ENCODE data around the gene BAX. TPM values are rescaled to one million over a fixed set of nuclear protein-coding genes. Genes with fewer than 3 reads are reported as not detected.
A peak's percentile ranks its signal among the peaks of the same experiment; 100 is the strongest.

Gene BAX
- total RNA-seq, 1 donor from 2014 or later, result 111 TPM

- peaks cover 9% of the 10 kb centered on the region for H3K4me1 Mint-ChIP-seq
- ATAC-seq (ENCODE audit: low read depth), result no peak
- POLR2A ChIA-PET, result interaction anchor here (0.6 to 2.0 kb wide), 2 partner anchors 11 to 68 kb away, joined by 5 to 10 read pairs; partner anchors contain the start of genes GYS1 and RUVBL2
- H3K27me3 Mint-ChIP-seq, result no peaks in the 10 kb centered on the region
- TF ChIP-seq CTCF (IDR thresholded peaks at IDR 0.05), result no peak
- no peak overlapping the region for H3K27ac Mint-ChIP-seq
- no peak for DNase-seq
- peaks cover 51% of the 10 kb centered on the region for H3K36me3 Mint-ChIP-seq (ENCODE audit: low read depth)
- intact Hi-C loops (cut with micrococcal nuclease), result no loop called here
- no peaks in the 10 kb centered on the region for H3K9me3 Mint-ChIP-seq
- H3K4me3 Mint-ChIP-seq, result no peak overlapping the region
- CTCF ChIA-PET, result no interaction called here
Measured at GRCh38 chr19:48982280-48982679, 27.6 kb downstream of the BAX start.

GRCh38 chr19:48985711-48986110 lies 31.0 kb downstream of the BAX start:
- DNase-seq (no peak), ATAC-seq (ENCODE audit: low read depth) (no peak)
- no peaks in the 10 kb centered on the region for H3K27me3 Mint-ChIP-seq
- H3K9me3 Mint-ChIP-seq, result no peaks in the 10 kb centered on the region
- H3K36me3 Mint-ChIP-seq (ENCODE audit: low read depth), result peaks cover 58% of the 10 kb centered on the region
- peaks cover 7% of the 10 kb centered on the region for H3K4me1 Mint-ChIP-seq
- CTCF ChIA-PET, result no interaction called here
- POLR2A ChIA-PET, result no interaction called here
- H3K4me3 Mint-ChIP-seq, result no peak overlapping the region
- no peak overlapping the region for H3K27ac Mint-ChIP-seq
- intact Hi-C loops (cut with micrococcal nuclease), result no loop called here
- no peak for TF ChIP-seq CTCF (IDR thresholded peaks at IDR 0.05)

- intact Hi-C loops (cut with micrococcal nuclease), result no loop called here
- no peak for ATAC-seq (ENCODE audit: low read depth)
- Mint-ChIP-seq H3K27ac (no peak overlapping the region), H3K4me3 (no peak overlapping the region), H3K9me3 (no peaks in the 10 kb centered on the region), H3K36me3 (ENCODE audit: low read depth) (peaks cover 55% of the 10 kb centered on the region), H3K4me1 (peaks cover 9% of the 10 kb centered on the region), H3K27me3 (no peaks in the 10 kb centered on the region)
- ChIA-PET POLR2A (interaction anchor here (0.7 kb wide), 1 partner anchor 167 kb away, joined by 3 read pairs; no protein-coding TSS in a partner anchor), CTCF (interaction anchor here (1.2 kb wide), 1 partner anchor 14 kb away, joined by 3 read pairs; no protein-coding TSS in a partner anchor)
- TF ChIP-seq CTCF (IDR thresholded peaks at IDR 0.05), result no peak
- DNase-seq, result no peak
Measured at GRCh38 chr19:48986211-48986610, 31.5 kb downstream of the BAX start.

- CTCF ChIA-PET, result interaction anchor here (1.2 kb wide), 1 partner anchor 13 kb away, joined by 3 read pairs; no protein-coding TSS in a partner anchor
- POLR2A ChIA-PET, result interaction anchor here (0.5 to 0.6 kb wide), 2 partner anchors 11 to 109 kb away, joined by 5 to 8 read pairs; no protein-coding TSS in a partner anchor
- H3K9me3 Mint-ChIP-seq, result no peaks in the 10 kb centered on the region
- TF ChIP-seq CTCF (IDR thresholded peaks at IDR 0.05), result no peak
- no peak overlapping the region for H3K4me3 Mint-ChIP-seq
- H3K36me3 Mint-ChIP-seq (ENCODE audit: low read depth), result peaks cover 45% of the 10 kb centered on the region
- peaks cover 14% of the 10 kb centered on the region for H3K4me1 Mint-ChIP-seq
- DNase-seq (no peak), ATAC-seq (ENCODE audit: low read depth) (peak; percentile 13)
- no peak overlapping the region for H3K27ac Mint-ChIP-seq
- H3K27me3 Mint-ChIP-seq, result no peaks in the 10 kb centered on the region
- intact Hi-C loops (cut with micrococcal nuclease), result no loop called here
Measured at GRCh38 chr19:48987323-48987722, 32.6 kb downstream of the BAX start.

- Mint-ChIP-seq H3K4me1 (peaks cover 18% of the 10 kb centered on the region), H3K27me3 (no peaks in the 10 kb centered on the region), H3K9me3 (no peaks in the 10 kb centered on the region), H3K4me3 (no peak overlapping the region), H3K36me3 (ENCODE audit: low read depth) (peaks cover 37% of the 10 kb centered on the region), H3K27ac (no peak overlapping the region)
- intact Hi-C loops (cut with micrococcal nuclease), result no loop called here
- ChIA-PET POLR2A (no interaction called here), CTCF (no interaction called here)
- no peak for TF ChIP-seq CTCF (IDR thresholded peaks at IDR 0.05)
- no peak for ATAC-seq (ENCODE audit: low read depth)
- no peak for DNase-seq
Measured at GRCh38 chr19:48988286-48988685, 33.6 kb downstream of the BAX start.

Measured in activated B cell treated with CpG ODN at 0.5 μM for 24 hours (primary cell).